HUES64 (cell line): ENCODE data around the gene PLA2G12A.

Experiments used
- H3K27ac ChIP-seq: 2 replicates; pipeline ENCODE4 v1.7.0; 2013; ENCODE audit warnings: low read depth, low read length, inconsistent platforms
- H3K27me3 ChIP-seq: 2 replicates; pipeline ENCODE4 v1.6.1; 2013; ENCODE audit warnings: mild to moderate bottlenecking, low read length; ENCODE audit not compliant: insufficient read depth
- H3K36me3 ChIP-seq: 2 replicates; pipeline ENCODE4 v1.6.1; 2013; ENCODE audit warnings: mild to moderate bottlenecking, low read length; ENCODE audit not compliant: insufficient read depth
- H3K4me1 ChIP-seq: 2 replicates; pipeline ENCODE4 v1.6.1; 2013; ENCODE audit warnings: mild to moderate bottlenecking, low read length, moderate library complexity; ENCODE audit not compliant: insufficient read depth
- H3K4me3 ChIP-seq: 2 replicates; pipeline ENCODE4 v1.5.1; 2013; ENCODE audit warnings: mild to moderate bottlenecking, low read length, moderate library complexity
- H3K9ac ChIP-seq: 2 replicates; pipeline ENCODE4 v1.6.1; 2013; ENCODE audit warnings: mild to moderate bottlenecking, low read depth, low read length
- H3K9me3 ChIP-seq: 2 replicates; pipeline ENCODE4 v1.6.1; 2013; ENCODE audit warnings: low read depth, low read length; ENCODE audit not compliant: insufficient read depth
- WGBS: fragments of 150-250, 120-280 bp; methylation state at CpG from one replicate; pipeline ENCODE4 v1.1.7; 2013; ENCODE audit warnings: missing lambda C conversion rate; 5-methylcytosine and 5-hydroxymethylcytosine counted together

PLA2G12A gene

DNA sequence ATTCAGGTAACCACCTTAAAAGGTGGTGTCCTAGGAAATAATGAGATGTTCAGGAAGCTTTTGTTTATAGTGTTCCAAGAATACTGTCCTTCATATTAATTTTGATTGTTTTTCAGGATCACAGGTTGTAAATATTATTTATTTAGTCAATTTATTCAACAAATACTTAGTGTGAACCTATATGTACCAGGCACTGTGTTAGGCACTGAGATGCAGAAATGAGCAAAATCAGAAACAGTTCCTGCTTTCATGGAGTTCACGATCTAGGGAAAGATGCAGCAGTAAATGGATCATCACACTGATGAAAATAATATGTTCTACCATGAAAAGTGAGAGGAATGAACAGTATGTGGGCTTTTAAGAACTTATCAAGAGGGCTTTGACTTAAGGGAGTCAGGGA is 18.2 kb upstream of the PLA2G12A start:
- Histone ChIP-seq H3K27ac (no peak overlapping the region), H3K27me3 (no peaks in the 10 kb centered on the region), H3K36me3 (no peaks in the 10 kb centered on the region), H3K4me1 (no peaks in the 10 kb centered on the region), H3K4me3 (no peak overlapping the region), H3K9me3 (no peaks in the 10 kb centered on the region), H3K9ac (no peak overlapping the region)
- 96% methylated on average over 1 of the region's 1 CpG for WGBS

GRCh38 chr4:109746728-109747127 is 16.9 kb upstream of the PLA2G12A start:
- Histone ChIP-seq H3K36me3 (no peaks in the 10 kb centered on the region), H3K4me1 (no peaks in the 10 kb centered on the region), H3K9ac (no peak overlapping the region), H3K27ac (no peak overlapping the region), H3K27me3 (no peaks in the 10 kb centered on the region), H3K4me3 (no peak overlapping the region), H3K9me3 (no peaks in the 10 kb centered on the region)
- 95% methylated on average over 2 of the region's 2 CpGs for WGBS

DNA sequence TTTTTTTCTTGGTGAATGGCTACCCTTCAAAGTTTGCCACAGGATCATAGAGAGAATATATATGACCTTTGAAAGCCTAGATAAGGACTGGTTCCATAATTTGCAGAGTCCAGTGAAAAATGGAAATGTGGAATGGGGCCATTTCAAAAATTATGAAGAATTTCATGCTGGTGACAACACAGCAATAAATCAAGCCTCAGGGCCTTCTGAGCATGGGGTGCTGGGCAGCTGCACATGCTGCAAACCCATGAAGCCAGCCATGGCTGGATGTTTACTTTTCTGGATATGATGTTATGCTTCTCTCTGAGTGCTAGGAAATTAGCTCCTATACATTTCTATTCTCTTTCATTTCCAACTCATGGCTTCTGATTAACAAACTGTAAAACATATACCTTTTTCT is 16.0 kb upstream of the PLA2G12A start:
- Histone ChIP-seq H3K27me3 (no peaks in the 10 kb centered on the region), H3K9ac (no peak overlapping the region), H3K4me3 (no peak overlapping the region), H3K27ac (no peak overlapping the region), H3K9me3 (no peaks in the 10 kb centered on the region), H3K36me3 (no peaks in the 10 kb centered on the region), H3K4me1 (no peaks in the 10 kb centered on the region)

- Histone ChIP-seq H3K4me1 (0 out of 2 replicates have a peak, but pooled peaks cover 7% of the 10 kb centered on the region), H3K9ac (no peak overlapping the region), H3K36me3 (no peaks in the 10 kb centered on the region), H3K4me3 (no peak overlapping the region), H3K27ac (no peak overlapping the region), H3K9me3 (no peaks in the 10 kb centered on the region), H3K27me3 (no peaks in the 10 kb centered on the region)
- WGBS: 90% methylated on average over 3 of the region's 3 CpGs
These were observed 9.7 kb upstream of the PLA2G12A start for GRCh38 chr4:109739547-109739946.

DNA sequence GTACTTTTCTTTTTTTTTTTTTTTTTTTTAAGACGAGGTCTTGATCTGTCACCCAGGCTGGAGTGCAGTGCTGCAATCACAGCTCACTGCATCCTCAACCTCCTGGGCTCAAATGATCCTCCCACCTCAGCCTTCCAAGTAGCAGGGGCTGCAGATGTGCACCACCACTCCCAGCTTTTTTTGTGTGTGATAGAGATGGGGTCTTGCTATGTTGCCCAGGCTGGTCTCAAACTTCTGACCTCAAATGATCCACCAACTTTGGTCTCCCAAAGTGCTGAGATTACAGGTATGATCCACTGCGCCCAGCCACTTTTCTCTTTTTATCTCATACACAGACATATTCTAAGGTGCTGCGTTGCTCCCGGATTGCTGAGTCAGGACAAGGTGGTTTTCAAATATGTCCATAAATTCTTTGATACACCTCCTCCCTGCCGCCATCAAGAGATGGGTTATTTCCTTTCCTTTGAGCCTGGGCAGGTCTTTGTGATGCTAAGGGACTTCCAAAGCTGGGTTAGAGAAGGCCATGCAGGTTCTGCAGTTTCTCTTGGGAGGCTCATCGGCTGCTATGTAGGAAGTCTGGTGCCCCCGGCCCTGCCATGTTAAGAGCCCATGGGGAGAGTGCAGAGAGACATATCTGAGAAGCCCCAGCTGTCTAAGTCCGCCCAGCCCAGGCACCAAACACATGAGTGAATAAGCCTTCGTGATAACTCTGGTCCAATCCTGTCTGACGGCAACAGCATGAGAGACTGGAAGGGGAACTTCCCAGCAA is 8.4 kb upstream of the PLA2G12A start:
- no peaks in the 10 kb centered on the region for H3K9me3 ChIP-seq
- H3K36me3 ChIP-seq: no peaks in the 10 kb centered on the region
- no peak overlapping the region for H3K27ac ChIP-seq
- H3K4me1 ChIP-seq: 0 out of 2 replicates have a peak, but pooled peaks cover 7% of the 10 kb centered on the region
- no peak overlapping the region for H3K4me3 ChIP-seq
- no peaks in the 10 kb centered on the region for H3K27me3 ChIP-seq
- 84% methylated on average over 9 of the region's 10 CpGs for WGBS
- no peak overlapping the region for H3K9ac ChIP-seq

DNA sequence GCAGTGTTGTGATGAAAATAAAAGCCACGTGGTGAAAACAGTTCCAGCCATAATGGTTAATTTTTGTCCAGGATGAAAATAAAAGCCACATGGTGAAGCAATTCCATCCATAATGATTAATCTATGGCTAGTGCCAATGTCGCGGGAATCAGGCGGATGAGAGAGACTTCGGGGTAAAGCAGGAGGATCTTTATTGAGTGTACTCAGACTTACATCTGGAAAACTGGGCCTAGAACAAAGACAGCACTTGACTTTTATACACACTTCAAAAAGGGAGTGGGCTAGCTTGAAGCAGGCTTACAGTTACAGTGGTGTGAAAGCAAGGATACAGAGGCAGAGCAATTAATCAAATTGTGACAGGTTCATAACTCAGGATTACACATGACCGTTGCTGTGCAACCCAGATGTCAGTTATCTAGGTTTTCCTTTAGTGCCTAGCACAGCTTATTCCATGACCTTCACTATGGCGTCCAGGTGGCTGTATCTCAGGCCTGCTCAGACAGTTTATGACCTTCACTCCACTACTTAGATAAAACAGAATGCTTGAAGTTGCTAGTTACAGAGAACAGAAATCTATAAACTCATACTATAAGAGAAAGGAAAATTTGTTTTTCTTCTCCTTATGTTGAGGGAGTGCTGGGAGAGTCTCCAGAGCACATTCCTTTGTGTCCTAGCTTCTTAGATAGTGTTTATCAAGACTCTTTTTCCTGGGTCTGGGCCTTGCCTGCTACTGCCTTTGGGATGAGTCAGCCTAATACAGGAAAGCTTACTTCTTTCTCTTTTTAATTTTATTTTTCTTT is 5.9 kb upstream of the PLA2G12A start:
- WGBS: 91% methylated on average over 7 of the region's 7 CpGs
- Histone ChIP-seq H3K9me3 (no peaks in the 10 kb centered on the region), H3K36me3 (no peaks in the 10 kb centered on the region), H3K4me3 (no peak overlapping the region), H3K27me3 (no peaks in the 10 kb centered on the region), H3K9ac (no peak overlapping the region), H3K4me1 (0 out of 2 replicates have a peak, but pooled peaks cover 7% of the 10 kb centered on the region), H3K27ac (no peak overlapping the region)

- Histone ChIP-seq H3K27ac (no peak overlapping the region), H3K4me1 (0 out of 2 replicates have a peak, but pooled peaks cover 5% of the 10 kb centered on the region), H3K36me3 (no peaks in the 10 kb centered on the region), H3K9ac (no peak overlapping the region), H3K4me3 (no peak overlapping the region), H3K9me3 (no peaks in the 10 kb centered on the region), H3K27me3 (no peaks in the 10 kb centered on the region)
- 90% methylated on average over 4 of the region's 5 CpGs for WGBS
These were observed 3.9 kb upstream of the PLA2G12A start for GRCh38 chr4:109733728-109734127.

- WGBS: 60% methylated on average over 19 of the region's 21 CpGs
- Histone ChIP-seq H3K9ac (peak overlapping the region; percentile 79), H3K9me3 (no peaks in the 10 kb centered on the region), H3K27me3 (no peaks in the 10 kb centered on the region), H3K4me3 (peak overlapping the region; percentile 81), H3K4me1 (peaks cover 9% of the 10 kb centered on the region), H3K36me3 (no peaks in the 10 kb centered on the region), H3K27ac (peak overlapping the region; percentile 90; the same call in 1 of the 2 replicates)
These were observed 1.0 kb upstream of the PLA2G12A start for GRCh38 chr4:109730619-109731545.

- Histone ChIP-seq H3K36me3 (no peaks in the 10 kb centered on the region), H3K9me3 (no peaks in the 10 kb centered on the region), H3K9ac (peak overlapping the region; percentile 71), H3K27ac (peak overlapping the region; percentile 64), H3K4me3 (peak overlapping the region; percentile 73), H3K27me3 (no peaks in the 10 kb centered on the region), H3K4me1 (peaks cover 9% of the 10 kb centered on the region)
- WGBS: under 1% methylated on average over 24 of the region's 25 CpGs
These were observed 653 bp downstream of the PLA2G12A start for GRCh38 chr4:109729117-109729717.

DNA sequence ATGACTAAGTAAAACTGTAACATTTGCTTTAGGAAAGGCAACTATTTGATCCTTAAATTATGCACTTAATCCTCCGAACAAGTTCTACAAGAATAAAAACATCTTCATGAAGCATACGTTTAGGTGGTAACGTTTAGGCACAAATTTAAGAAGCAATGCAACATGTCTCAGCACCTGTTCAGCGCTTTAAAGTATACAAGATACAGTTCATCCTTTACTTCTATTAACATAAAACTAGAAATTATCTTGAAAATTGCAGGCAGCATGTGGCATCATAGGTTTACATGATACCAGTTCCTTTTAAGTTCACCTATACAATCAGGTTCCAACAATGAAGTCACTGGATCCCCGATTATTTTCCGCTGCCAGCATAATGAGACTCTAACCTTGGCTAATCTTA is 1.5 kb downstream of the PLA2G12A start:
- Histone ChIP-seq H3K9me3 (no peaks in the 10 kb centered on the region), H3K27ac (no peak overlapping the region), H3K9ac (peak overlapping the region; percentile 71), H3K4me1 (peaks cover 9% of the 10 kb centered on the region), H3K36me3 (no peaks in the 10 kb centered on the region), H3K27me3 (no peaks in the 10 kb centered on the region), H3K4me3 (peak overlapping the region; percentile 73)
- 86% methylated on average over 6 of the region's 6 CpGs for WGBS
